H1 (cell line): ENCODE measurements around the gene TC2N.

Source experiments
- BRCA1 ChIP-seq: IDR thresholded peaks from 2 replicates; pipeline ENCODE4 v1.6.1; 2012; ENCODE audit warnings: low read depth, low read length, improper control_type of control experiment
- CHD1 ChIP-seq: IDR thresholded peaks from 2 replicates; pipeline ENCODE4 v1.6.1; 2012; ENCODE audit warnings: low read depth, low read length, improper control_type of control experiment
- E2F6 ChIP-seq: IDR thresholded peaks from 2 replicates; pipeline ENCODE4 v1.6.1; 2012; ENCODE audit warnings: inconsistent platforms
- EGR1 ChIP-seq: IDR thresholded peaks from 2 replicates; pipeline ENCODE4 v1.6.1; 2011; ENCODE audit warnings: low read depth, low read length, borderline replicate concordance
- EZH2 ChIP-seq: fragments of 200-600 bp; sonication (generic); IDR thresholded peaks from 2 replicates; pipeline ENCODE4 v1.7.1; 2012; ENCODE audit warnings: low read depth, mild to moderate bottlenecking, moderate library complexity, low read length, inconsistent platforms; ENCODE audit not compliant: severe bottlenecking
- MAFK ChIP-seq: IDR thresholded peaks from 2 replicates; pipeline ENCODE4 v1.6.1; 2012; ENCODE audit warnings: low read depth, mild to moderate bottlenecking, improper control_type of control experiment, low read length
- RFX5 ChIP-seq: IDR thresholded peaks from 2 replicates; pipeline ENCODE4 v1.6.1; 2011; ENCODE audit warnings: low read depth, low read length, improper control_type of control experiment, borderline replicate concordance
- SIRT6 ChIP-seq: IDR thresholded peaks from one replicate; pipeline ENCODE4 v1.7.1; 2012; ENCODE audit warnings: low read length, inconsistent platforms
- YY1 ChIP-seq: IDR thresholded peaks from 2 replicates; pipeline ENCODE4 v1.6.1; 2011; ENCODE audit warnings: low read depth, mild to moderate bottlenecking, low read length
- TF ChIP-seq, protein P1 (sequence below), 3 experiments: IDR thresholded peaks; 1 replicate in 2 of 3; 2 replicates in 1 of 3; pipeline versions ENCODE4 v1.5.1 to v1.6.1; 2011; ENCODE audit warnings: low read length in 3 of 3, mild to moderate bottlenecking in 3 of 3, inconsistent platforms in 2 of 3, low read depth in 1 of 3, moderate library complexity in 1 of 3; ENCODE audit not compliant: insufficient read depth in 1 of 3; ENCODE audit errors: control extremely low read depth in 1 of 3

GRCh38 chr14:91731986-91732385, 135.3 kb downstream of the TC2N start, which contains the start of gene CATSPERB:
- TF ChIP-seq CHD1 (no peak), EGR1 (no peak), MAFK (no peak), E2F6 (no peak), EZH2 (no peak), BRCA1 (no peak), RFX5 (no peak), SIRT6 (no peak), YY1 (no peak)
- TF ChIP-seq, protein P1, sequence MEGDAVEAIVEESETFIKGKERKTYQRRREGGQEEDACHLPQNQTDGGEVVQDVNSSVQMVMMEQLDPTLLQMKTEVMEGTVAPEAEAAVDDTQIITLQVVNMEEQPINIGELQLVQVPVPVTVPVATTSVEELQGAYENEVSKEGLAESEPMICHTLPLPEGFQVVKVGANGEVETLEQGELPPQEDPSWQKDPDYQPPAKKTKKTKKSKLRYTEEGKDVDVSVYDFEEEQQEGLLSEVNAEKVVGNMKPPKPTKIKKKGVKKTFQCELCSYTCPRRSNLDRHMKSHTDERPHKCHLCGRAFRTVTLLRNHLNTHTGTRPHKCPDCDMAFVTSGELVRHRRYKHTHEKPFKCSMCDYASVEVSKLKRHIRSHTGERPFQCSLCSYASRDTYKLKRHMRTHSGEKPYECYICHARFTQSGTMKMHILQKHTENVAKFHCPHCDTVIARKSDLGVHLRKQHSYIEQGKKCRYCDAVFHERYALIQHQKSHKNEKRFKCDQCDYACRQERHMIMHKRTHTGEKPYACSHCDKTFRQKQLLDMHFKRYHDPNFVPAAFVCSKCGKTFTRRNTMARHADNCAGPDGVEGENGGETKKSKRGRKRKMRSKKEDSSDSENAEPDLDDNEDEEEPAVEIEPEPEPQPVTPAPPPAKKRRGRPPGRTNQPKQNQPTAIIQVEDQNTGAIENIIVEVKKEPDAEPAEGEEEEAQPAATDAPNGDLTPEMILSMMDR (IDR thresholded peaks at IDR 0.05; ENCODE audit: control extremely low read depth in 1 of 3, insufficient read depth in 1 of 3, low read depth in 1 of 3, low read length in 3 of 3): no peak
